Suprapubic skin (tissue), 4 donors: ENCODE data around the gene LRMDA.

Experiments
- POLR2A ChIP-seq, 2 donors: fragments of 450-650 bp; IDR thresholded peaks; one replicate each; pipeline ENCODE4 v1.6.1; 2017; ENCODE audit warnings: antibody characterized with exemption in 2 of 2, mild to moderate bottlenecking in 2 of 2, moderate library complexity in 2 of 2
- POLR2AphosphoS5 ChIP-seq, 3 donors: sonication (generic); formaldehyde crosslinking; IDR thresholded peaks; one replicate each; pipeline ENCODE4 v1.6.1; 2017; ENCODE audit warnings: antibody characterized with exemption in 3 of 3
- TF ChIP-seq, protein P1 (sequence below), 2 donors: fragments of 200-600 bp in 1 of 2; fragments of 450-650 bp in 1 of 2; sonication (generic) in 1 of 2; IDR thresholded peaks; one replicate each; pipeline ENCODE4 v1.5.1; 2016 to 2019; ENCODE audit warnings: antibody characterized with exemption in 2 of 2, mild to moderate bottlenecking in 1 of 2, moderate library complexity in 1 of 2

DNA sequence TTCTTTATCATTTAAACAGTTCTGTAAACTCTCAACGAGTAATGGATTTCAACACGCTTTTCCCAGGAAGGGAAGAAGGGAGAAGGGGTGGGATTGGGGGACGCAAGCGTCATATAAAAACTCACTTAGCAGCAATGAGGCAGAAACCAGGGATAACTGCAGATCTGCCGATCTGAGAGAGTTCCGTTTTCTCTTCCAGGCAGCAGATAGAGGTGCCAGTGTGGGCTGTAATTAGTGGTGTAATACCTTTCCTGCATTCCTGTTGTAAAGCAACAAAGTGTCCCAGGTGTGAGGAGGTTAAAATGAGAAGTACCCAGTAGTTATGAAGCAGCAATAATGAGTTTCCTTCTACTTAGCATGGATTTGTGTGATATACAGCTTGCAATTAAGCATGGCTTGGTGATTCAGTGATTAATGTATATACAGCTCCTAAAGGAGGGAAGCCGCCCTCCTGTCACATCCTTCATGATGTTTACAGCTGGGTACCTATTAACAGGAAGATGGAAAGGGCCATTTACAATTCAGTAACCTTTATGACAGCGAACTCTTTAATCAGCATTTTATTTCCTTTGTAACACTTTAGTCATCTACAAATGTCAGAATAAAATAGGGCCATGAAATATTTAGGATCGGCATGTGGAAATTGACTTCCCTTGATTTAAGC, 271.9 kb downstream of the LRMDA start:
- TF ChIP-seq, protein P1, sequence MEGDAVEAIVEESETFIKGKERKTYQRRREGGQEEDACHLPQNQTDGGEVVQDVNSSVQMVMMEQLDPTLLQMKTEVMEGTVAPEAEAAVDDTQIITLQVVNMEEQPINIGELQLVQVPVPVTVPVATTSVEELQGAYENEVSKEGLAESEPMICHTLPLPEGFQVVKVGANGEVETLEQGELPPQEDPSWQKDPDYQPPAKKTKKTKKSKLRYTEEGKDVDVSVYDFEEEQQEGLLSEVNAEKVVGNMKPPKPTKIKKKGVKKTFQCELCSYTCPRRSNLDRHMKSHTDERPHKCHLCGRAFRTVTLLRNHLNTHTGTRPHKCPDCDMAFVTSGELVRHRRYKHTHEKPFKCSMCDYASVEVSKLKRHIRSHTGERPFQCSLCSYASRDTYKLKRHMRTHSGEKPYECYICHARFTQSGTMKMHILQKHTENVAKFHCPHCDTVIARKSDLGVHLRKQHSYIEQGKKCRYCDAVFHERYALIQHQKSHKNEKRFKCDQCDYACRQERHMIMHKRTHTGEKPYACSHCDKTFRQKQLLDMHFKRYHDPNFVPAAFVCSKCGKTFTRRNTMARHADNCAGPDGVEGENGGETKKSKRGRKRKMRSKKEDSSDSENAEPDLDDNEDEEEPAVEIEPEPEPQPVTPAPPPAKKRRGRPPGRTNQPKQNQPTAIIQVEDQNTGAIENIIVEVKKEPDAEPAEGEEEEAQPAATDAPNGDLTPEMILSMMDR (IDR thresholded peaks at IDR 0.05) = no peak
- TF ChIP-seq POLR2AphosphoS5 (IDR thresholded peaks at IDR 0.05) (no peak), POLR2A (IDR thresholded peaks at IDR 0.05) (no peak)
